HepG2 (cell line): ENCODE results near the gene SGF29. TPM values are rescaled to one million over a fixed set of nuclear protein-coding genes. Genes with fewer than 3 reads are reported as not detected.

Experiments used
- ADNP ChIP-seq: sonication (generic); formaldehyde crosslinking; IDR thresholded peaks from 2 replicates; pipeline ENCODE4 v1.4.0; 2020; ENCODE audit warnings: missing genetic modification reagents
- CEBPB ChIP-seq: IDR thresholded peaks from 2 replicates; pipeline ENCODE4 v1.6.1; 2011; ENCODE audit warnings: low read depth, low read length, improper control_type of control experiment, borderline replicate concordance
- GTF3A ChIP-seq: sonication (generic); formaldehyde crosslinking; conservative IDR thresholded peaks from 2 replicates; pipeline ENCODE4 v1.4.0; 2020; ENCODE audit warnings: mild to moderate bottlenecking, missing genetic modification reagents
- HOXA9 ChIP-seq: sonication (generic); formaldehyde crosslinking; IDR thresholded peaks from 2 replicates; pipeline ENCODE4 v1.8.1; 2022; ENCODE audit warnings: missing genetic modification reagents, mild to moderate bottlenecking, moderate library complexity, borderline replicate concordance
- ISL2 ChIP-seq: sonication (generic); formaldehyde crosslinking; IDR thresholded peaks from 2 replicates; pipeline ENCODE4 v1.5.0; 2020; ENCODE audit warnings: missing genetic modification reagents
- JUND ChIP-seq: sonication (generic); formaldehyde crosslinking; IDR thresholded peaks from 2 replicates; pipeline ENCODE4 v1.8.0; 2022; ENCODE audit warnings: mild to moderate bottlenecking, missing genetic modification reagents
- NR2C2 ChIP-seq: sonication (generic); formaldehyde crosslinking; IDR thresholded peaks from 2 replicates; pipeline ENCODE4 v1.4.0; 2020; ENCODE audit warnings: missing genetic modification reagents, mild to moderate bottlenecking, moderate library complexity, borderline replicate concordance
- PHF21A ChIP-seq: sonication (generic); formaldehyde crosslinking; IDR thresholded peaks from 2 replicates; pipeline ENCODE4 v1.5.0; 2020; ENCODE audit warnings: mild to moderate bottlenecking, missing genetic modification reagents
- POLR2A ChIP-seq, 2 experiments: IDR thresholded peaks; 2 replicates each; pipeline ENCODE4 v1.6.1; 2011; ENCODE audit warnings: low read depth in 2 of 2, low read length in 2 of 2, mild to moderate bottlenecking in 1 of 2, moderate library complexity in 1 of 2; ENCODE audit not compliant: insufficient read depth in 1 of 2
- RFX3 ChIP-seq: IDR thresholded peaks from 2 replicates; pipeline ENCODE4 v1.6.1; 2016; ENCODE audit warnings: missing biosample characterization, missing genetic modification reagents
- SMARCC2 ChIP-seq: fragments of 450-650 bp; IDR thresholded peaks from 2 replicates; pipeline ENCODE4 v1.6.1; 2017; ENCODE audit warnings: antibody characterized with exemption, mild to moderate bottlenecking
- SOX13 ChIP-seq, 3 experiments: fragments of 450-650 bp in 1 of 3; sonication (generic) in 1 of 3; formaldehyde crosslinking in 1 of 3; IDR thresholded peaks in 2 of 3; conservative IDR thresholded peaks in 1 of 3; 2 replicates each; pipeline versions ENCODE4 v1.5.0 to v1.6.1; 2016 to 2020; ENCODE audit warnings: antibody characterized with exemption in 1 of 3, mild to moderate bottlenecking in 1 of 3, missing compliant biosample characterization in 1 of 3, missing genetic modification reagents in 1 of 3, moderate library complexity in 1 of 3
- ZFP36L1 ChIP-seq: sonication (generic); formaldehyde crosslinking; IDR thresholded peaks from 2 replicates; pipeline ENCODE4 v1.8.0; 2022; ENCODE audit warnings: mild to moderate bottlenecking, missing genetic modification reagents, moderate library complexity
- ZFP90 ChIP-seq: sonication (generic); formaldehyde crosslinking; IDR thresholded peaks from 2 replicates; pipeline ENCODE4 v1.8.0; 2022; ENCODE audit warnings: missing genetic modification reagents, mild to moderate bottlenecking, inconsistent platforms, borderline replicate concordance
- ZMAT3 ChIP-seq: sonication (generic); formaldehyde crosslinking; conservative IDR thresholded peaks from 2 replicates; pipeline ENCODE4 v1.7.0; 2021; ENCODE audit warnings: missing genetic modification reagents
- ZNF251 ChIP-seq: sonication (generic); formaldehyde crosslinking; IDR thresholded peaks from 2 replicates; pipeline ENCODE4 v1.9.0; 2021; ENCODE audit warnings: mild to moderate bottlenecking, missing genetic modification reagents
- ZNF335 ChIP-seq: sonication (generic); formaldehyde crosslinking; IDR thresholded peaks from 2 replicates; pipeline ENCODE4 v1.4.0; 2020; ENCODE audit warnings: missing genetic modification reagents
- ZNF354B ChIP-seq: sonication (generic); formaldehyde crosslinking; IDR thresholded peaks from 2 replicates; pipeline ENCODE4 v1.8.0; 2022; ENCODE audit warnings: mild to moderate bottlenecking, missing genetic modification reagents
- ZSCAN21 ChIP-seq: sonication (generic); formaldehyde crosslinking; IDR thresholded peaks from 2 replicates; pipeline ENCODE4 v1.8.0; 2022; ENCODE audit warnings: mild to moderate bottlenecking, missing genetic modification reagents, moderate library complexity, borderline replicate concordance
- polyA plus RNA-seq, 8 experiments: library from polyadenylated mRNA; depleted of rRNA in 3 of 8; stranded (reverse) in 7 of 8; unstranded in 1 of 8; fragments of >200 nt; fragmentation: Illumina TruSeq in 4 of 8; extraction: Trizol in 4 of 8; gene quantifications; 2 replicates each; pipeline versions ENCODE4 v1.2.1 to v1.2.3, GENCODE V29; 2011 to 2016; ENCODE audit warnings: low read depth in 4 of 8, missing spikeins in 1 of 8, mixed read lengths in 1 of 8; ENCODE audit not compliant: insufficient read depth in 1 of 8
- total RNA-seq, 5 experiments: library from RNA; depleted of rRNA; stranded (reverse); fragments of >200 nt; fragmentation: Illumina TruSeq; extraction: Trizol; gene quantifications; 2 replicates each; pipeline ENCODE4 v1.2.3, GENCODE V29; 2016; ENCODE audit warnings: low read depth in 1 of 5
- TF ChIP-seq, protein P1 (sequence below): sonication (generic); formaldehyde crosslinking; IDR thresholded peaks from 2 replicates; pipeline ENCODE4 v1.5.0; 2020; ENCODE audit warnings: missing genetic modification reagents
- TF ChIP-seq, protein P2 (sequence below): sonication (generic); formaldehyde crosslinking; IDR thresholded peaks from 2 replicates; pipeline ENCODE4 v1.8.1; 2023; ENCODE audit warnings: missing genetic modification reagents, inconsistent platforms, borderline replicate concordance
- TF ChIP-seq, protein P3 (sequence below): IDR thresholded peaks from 2 replicates; pipeline ENCODE4 v1.4.0; 2020; ENCODE audit warnings: mild to moderate bottlenecking, missing genetic modification reagents

SGF29 gene
- total and polyA plus RNA-seq, 2 of the 13 experiments (the other 11 are each of a cell fraction or from before 2014, with no cell fraction given) = 5.0 to 29.4 TPM

DNA sequence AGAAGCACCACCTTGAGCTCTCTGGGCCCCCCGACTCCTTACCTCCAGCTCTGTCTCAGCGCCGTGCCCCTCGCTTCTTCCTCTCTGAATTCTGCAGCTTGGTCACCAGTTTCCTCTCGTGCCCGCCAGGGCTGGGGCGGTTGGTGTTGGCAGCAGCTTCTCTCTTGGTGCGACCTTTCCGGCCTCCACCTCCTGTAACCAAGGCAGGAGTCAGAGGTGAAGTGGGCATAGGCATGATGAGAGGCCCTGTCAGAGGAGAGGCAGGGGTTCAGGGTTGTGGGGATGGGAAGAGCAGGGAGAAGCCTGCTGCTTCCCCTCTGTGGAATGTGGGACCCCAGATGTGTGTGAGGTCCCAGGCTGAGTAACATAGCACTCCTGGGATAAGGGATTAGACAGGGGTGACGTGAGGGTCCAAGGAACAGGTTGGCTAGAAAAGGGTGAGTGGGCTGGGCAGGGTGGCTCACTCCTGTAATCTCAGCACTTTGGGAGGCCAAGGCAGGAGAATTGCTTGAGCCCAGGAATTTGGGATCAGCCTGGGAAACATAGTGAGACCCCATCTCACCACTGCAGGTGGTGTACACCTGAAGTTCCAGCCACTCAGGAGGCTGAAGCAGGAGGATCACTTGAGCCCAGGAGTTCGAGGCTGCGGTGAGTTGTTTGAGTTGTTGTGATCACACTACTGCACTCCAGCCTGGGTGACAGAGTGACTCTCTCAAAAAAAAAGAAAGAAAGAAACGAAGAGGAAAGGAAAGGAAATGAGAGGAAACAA, 15.6 kb upstream of the SGF29 start (continued):
- TF ChIP-seq, protein P1, sequence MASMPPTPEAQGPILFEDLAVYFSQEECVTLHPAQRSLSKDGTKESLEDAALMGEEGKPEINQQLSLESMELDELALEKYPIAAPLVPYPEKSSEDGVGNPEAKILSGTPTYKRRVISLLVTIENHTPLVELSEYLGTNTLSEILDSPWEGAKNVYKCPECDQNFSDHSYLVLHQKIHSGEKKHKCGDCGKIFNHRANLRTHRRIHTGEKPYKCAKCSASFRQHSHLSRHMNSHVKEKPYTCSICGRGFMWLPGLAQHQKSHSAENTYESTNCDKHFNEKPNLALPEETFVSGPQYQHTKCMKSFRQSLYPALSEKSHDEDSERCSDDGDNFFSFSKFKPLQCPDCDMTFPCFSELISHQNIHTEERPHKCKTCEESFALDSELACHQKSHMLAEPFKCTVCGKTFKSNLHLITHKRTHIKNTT = no peak
- no peak for TF ChIP-seq ZNF251 (CRISPR knock-in tag)
- TF ChIP-seq CEBPB = no peak
- TF ChIP-seq, protein P2, sequence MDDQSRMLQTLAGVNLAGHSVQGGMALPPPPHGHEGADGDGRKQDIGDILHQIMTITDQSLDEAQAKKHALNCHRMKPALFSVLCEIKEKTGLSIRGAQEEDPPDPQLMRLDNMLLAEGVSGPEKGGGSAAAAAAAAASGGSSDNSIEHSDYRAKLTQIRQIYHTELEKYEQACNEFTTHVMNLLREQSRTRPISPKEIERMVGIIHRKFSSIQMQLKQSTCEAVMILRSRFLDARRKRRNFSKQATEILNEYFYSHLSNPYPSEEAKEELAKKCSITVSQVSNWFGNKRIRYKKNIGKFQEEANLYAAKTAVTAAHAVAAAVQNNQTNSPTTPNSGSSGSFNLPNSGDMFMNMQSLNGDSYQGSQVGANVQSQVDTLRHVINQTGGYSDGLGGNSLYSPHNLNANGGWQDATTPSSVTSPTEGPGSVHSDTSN (CRISPR knock-in tag) = no peak
- TF ChIP-seq POLR2A (IDR thresholded peaks at IDR 0.05; ENCODE audit: insufficient read depth in 1 of 2, low read depth in 2 of 2, low read length in 2 of 2) = no peak
- TF ChIP-seq ZNF335 (CRISPR knock-in tag) = no peak
- no peak for TF ChIP-seq ZNF354B (CRISPR knock-in tag)
- no peak for TF ChIP-seq ISL2 (CRISPR knock-in tag)
- TF ChIP-seq GTF3A (CRISPR knock-in tag) = no peak
- TF ChIP-seq NR2C2 (CRISPR knock-in tag) = peak; percentile 13; the same call in 1 of the 2 replicates
- no peak for TF ChIP-seq JUND (CRISPR knock-in tag)
- TF ChIP-seq, protein P3, sequence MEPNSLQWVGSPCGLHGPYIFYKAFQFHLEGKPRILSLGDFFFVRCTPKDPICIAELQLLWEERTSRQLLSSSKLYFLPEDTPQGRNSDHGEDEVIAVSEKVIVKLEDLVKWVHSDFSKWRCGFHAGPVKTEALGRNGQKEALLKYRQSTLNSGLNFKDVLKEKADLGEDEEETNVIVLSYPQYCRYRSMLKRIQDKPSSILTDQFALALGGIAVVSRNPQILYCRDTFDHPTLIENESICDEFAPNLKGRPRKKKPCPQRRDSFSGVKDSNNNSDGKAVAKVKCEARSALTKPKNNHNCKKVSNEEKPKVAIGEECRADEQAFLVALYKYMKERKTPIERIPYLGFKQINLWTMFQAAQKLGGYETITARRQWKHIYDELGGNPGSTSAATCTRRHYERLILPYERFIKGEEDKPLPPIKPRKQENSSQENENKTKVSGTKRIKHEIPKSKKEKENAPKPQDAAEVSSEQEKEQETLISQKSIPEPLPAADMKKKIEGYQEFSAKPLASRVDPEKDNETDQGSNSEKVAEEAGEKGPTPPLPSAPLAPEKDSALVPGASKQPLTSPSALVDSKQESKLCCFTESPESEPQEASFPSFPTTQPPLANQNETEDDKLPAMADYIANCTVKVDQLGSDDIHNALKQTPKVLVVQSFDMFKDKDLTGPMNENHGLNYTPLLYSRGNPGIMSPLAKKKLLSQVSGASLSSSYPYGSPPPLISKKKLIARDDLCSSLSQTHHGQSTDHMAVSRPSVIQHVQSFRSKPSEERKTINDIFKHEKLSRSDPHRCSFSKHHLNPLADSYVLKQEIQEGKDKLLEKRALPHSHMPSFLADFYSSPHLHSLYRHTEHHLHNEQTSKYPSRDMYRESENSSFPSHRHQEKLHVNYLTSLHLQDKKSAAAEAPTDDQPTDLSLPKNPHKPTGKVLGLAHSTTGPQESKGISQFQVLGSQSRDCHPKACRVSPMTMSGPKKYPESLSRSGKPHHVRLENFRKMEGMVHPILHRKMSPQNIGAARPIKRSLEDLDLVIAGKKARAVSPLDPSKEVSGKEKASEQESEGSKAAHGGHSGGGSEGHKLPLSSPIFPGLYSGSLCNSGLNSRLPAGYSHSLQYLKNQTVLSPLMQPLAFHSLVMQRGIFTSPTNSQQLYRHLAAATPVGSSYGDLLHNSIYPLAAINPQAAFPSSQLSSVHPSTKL (CRISPR knock-in tag) = no peak
- no peak for TF ChIP-seq SMARCC2
- no peak for TF ChIP-seq RFX3 (CRISPR knock-in tag)
- no peak for TF ChIP-seq ZSCAN21
- TF ChIP-seq ZFP36L1 (CRISPR knock-in tag) = peak; percentile 42; the same call in 1 of the 2 replicates
- TF ChIP-seq ZMAT3 (CRISPR knock-in tag) = no peak
- TF ChIP-seq PHF21A (CRISPR knock-in tag) = no peak
- TF ChIP-seq HOXA9 (CRISPR knock-in tag) = no peak
- TF ChIP-seq SOX13 (IDR thresholded peaks at IDR 0.05) = no peak
- no peak for TF ChIP-seq SOX13 (CRISPR knock-in tag; conservative IDR thresholded peaks at IDR 0.05 in 1 of 2, IDR thresholded peaks at IDR 0.05 in 1 of 2)
- peak; percentile 46; the same call in 1 of the 2 replicates for TF ChIP-seq ADNP (CRISPR knock-in tag)
- no peak for TF ChIP-seq ZFP90 (CRISPR knock-in tag)
